Esophagus squamous epithelium (tissue), 4 donors: ENCODE results near the gene DENND1A.

Experiments used
- POLR2A ChIP-seq, 4 donors: fragments of 450-650 bp; IDR thresholded peaks; one replicate each; pipeline ENCODE4 v1.6.1; 2017; ENCODE audit warnings: antibody characterized with exemption in 4 of 4, mild to moderate bottlenecking in 4 of 4, moderate library complexity in 3 of 4
- TF ChIP-seq, protein P1 (sequence below), 6 experiments: fragments of 450-650 bp in 4 of 6; fragments of 200-600 bp in 2 of 6; sonication (generic) in 2 of 6; IDR thresholded peaks; one replicate each; pipeline ENCODE4 v1.5.1; 2016 to 2019; ENCODE audit warnings: antibody characterized with exemption in 6 of 6, mild to moderate bottlenecking in 4 of 6, moderate library complexity in 4 of 6

DNA sequence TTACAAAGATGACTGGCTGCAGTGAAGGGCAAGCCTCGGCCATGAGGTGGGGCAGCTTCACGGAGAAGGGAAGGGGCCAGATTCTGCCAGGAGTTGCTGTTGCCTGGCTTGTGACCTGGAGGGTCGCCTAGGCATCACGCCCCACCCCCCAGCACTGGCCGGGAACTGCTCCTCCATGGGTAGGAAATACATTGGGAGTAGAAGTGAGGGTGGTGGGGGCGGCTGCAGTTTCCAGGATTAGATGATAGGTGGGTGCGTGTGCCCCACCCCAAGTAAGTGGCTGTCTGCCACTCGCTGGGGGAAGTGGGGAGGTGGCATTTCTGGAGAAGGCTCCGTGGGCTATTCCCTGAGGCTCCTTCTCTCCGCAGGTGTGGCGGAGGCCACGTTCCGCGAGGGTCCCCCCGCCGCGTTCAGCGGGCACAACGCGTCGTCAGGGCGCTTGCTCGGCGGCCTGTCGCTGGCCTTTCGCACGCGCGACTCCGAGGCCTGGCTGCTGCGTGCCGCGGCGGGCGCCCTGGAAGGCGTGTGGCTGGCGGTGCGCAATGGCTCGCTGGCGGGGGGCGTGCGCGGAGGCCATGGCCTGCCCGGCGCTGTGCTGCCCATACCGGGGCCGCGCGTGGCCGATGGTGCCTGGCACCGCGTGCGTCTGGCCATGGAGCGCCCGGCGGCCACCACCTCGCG is 557.0 kb downstream of the DENND1A start:
- TF ChIP-seq, protein P1, sequence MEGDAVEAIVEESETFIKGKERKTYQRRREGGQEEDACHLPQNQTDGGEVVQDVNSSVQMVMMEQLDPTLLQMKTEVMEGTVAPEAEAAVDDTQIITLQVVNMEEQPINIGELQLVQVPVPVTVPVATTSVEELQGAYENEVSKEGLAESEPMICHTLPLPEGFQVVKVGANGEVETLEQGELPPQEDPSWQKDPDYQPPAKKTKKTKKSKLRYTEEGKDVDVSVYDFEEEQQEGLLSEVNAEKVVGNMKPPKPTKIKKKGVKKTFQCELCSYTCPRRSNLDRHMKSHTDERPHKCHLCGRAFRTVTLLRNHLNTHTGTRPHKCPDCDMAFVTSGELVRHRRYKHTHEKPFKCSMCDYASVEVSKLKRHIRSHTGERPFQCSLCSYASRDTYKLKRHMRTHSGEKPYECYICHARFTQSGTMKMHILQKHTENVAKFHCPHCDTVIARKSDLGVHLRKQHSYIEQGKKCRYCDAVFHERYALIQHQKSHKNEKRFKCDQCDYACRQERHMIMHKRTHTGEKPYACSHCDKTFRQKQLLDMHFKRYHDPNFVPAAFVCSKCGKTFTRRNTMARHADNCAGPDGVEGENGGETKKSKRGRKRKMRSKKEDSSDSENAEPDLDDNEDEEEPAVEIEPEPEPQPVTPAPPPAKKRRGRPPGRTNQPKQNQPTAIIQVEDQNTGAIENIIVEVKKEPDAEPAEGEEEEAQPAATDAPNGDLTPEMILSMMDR (IDR thresholded peaks at IDR 0.05) = no peak
- no peak for TF ChIP-seq POLR2A (IDR thresholded peaks at IDR 0.05)
